Muscle of arm (tissue), 12 donors: Measurements from ENCODE around the gene CCR2. TPM values are rescaled to one million over a fixed set of nuclear protein-coding genes. Genes with fewer than 3 reads are reported as not detected.
"Not testable (repeated sequence)": the region's sequence is repeated elsewhere in the genome, so short reads cannot be mapped to it uniquely, and the experiment has no call there.

ENCODE experiments used
- DNase-seq: peaks from one replicate; pipeline ENCODE4 v3.0.0-alpha.2; 2013
- polyA plus RNA-seq, 12 donors: library from polyadenylated mRNA; unstranded; fragments of 120-200 nt; gene quantifications; one replicate each; pipeline ENCODE4 v1.2.1, GENCODE V29; 2013; ENCODE audit not compliant: insufficient read length in 12 of 12

The CCR2 gene
- polyA plus RNA-seq, 12 donors = 0.48 to 2.8 (median 0.82) TPM; not detected in 2

DNA sequence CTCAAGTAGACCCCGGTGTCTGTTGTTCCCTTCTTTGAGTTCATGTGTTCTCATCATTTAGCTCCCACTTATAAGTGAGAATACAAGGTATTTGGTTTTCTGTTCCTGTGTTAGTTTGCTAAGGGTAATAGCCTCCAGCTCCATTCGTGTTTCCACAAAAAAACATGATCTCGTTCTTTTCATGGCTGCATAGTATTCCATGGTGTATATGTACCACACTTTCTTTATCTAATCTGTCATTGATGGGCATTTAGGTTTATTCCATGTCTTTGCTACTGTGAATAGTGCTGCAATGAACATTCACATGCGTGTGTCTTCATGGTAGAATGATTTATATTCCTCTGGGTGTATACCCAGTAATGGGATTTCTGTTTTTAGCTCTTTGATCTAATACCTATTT, 49.0 kb downstream of the CCR2 start:
- not testable (repeated sequence) for DNase-seq

- DNase-seq = no peak
These were observed 51.5 kb downstream of the CCR2 start for GRCh38 chr3:46405301-46406019.

DNA sequence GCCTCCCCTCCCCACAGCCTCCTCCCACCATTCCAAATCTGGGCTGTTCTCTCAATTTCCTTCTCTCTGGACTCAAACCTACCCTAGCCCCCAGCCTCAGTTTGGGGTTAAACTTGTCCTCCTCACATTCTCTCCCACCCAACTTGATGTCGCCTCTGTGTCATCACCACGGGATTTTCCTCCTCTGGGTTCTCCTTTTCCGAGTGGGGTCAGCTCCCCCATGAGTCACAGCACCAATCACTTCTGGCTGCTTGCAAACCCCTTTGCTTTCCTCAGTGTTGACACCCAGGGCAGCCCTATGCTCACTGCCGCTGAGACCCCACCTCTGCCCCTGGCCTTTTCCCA, 52.5 kb downstream of the CCR2 start:
- no peak for DNase-seq

GRCh38 chr3:46406788-46407611, 53.1 kb downstream of the CCR2 start, which contains the start of the genes CCR5AS and CCRL2:
Gene CCR5AS (minus strand): TSS chr3:46407066.
Gene CCRL2 (plus strand): TSS chr3:46407259. CDS start chr3:46408080, 821 bp downstream.
- DNase-seq = no peak

- DNase-seq = no peak
These were observed 54.1 kb downstream of the CCR2 start for GRCh38 chr3:46407970-46408369.

DNA sequence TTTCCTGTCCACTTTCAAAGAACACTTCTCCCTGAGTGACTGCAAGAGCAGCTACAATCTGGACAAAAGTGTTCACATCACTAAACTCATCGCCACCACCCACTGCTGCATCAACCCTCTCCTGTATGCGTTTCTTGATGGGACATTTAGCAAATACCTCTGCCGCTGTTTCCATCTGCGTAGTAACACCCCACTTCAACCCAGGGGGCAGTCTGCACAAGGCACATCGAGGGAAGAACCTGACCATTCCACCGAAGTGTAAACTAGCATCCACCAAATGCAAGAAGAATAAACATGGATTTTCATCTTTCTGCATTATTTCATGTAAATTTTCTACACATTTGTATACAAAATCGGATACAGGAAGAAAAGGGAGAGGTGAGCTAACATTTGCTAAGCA, 54.9 kb downstream of the CCR2 start:
- no peak for DNase-seq

- no peak for DNase-seq
These were observed 56.0 kb downstream of the CCR2 start for GRCh38 chr3:46409739-46410489.

Other genes starting within 250 kb of the CCR2 start
- 1 to 10 TPM in 11 of 12 donors, not detected in 1; 1.8 to 4.3 (median 3.6) TPM for gene CCR1, start 145.8 kb upstream of the CCR2 start, polyA plus RNA-seq
- under 1 TPM in 4 of 12 donors, not detected in 8; 0.11 to 0.39 (median 0.26) TPM for gene CCR3, start 111.7 kb upstream of the CCR2 start, polyA plus RNA-seq
- under 1 TPM in 10 of 12 donors, not detected in 2; 0.25 to 0.73 (median 0.33) TPM for gene CCR5, start 16.8 kb downstream of the CCR2 start, polyA plus RNA-seq
- gene CCRL2, start 53.1 kb downstream of the CCR2 start, polyA plus RNA-seq = under 1 TPM in 10 of 12 donors, not detected in 2; 0.27 to 0.83 (median 0.53) TPM
- 1 to 10 TPM in 10 of 12 donors, not detected in 2; 1.0 to 6.1 (median 1.9) TPM for gene LTF, start 110.8 kb downstream of the CCR2 start, polyA plus RNA-seq
- gene RTP3, start 143.9 kb downstream of the CCR2 start, polyA plus RNA-seq = under 1 TPM in 1 of 12 donors, not detected in 11; 0.09 TPM
- 1 to 10 TPM in 11 of 12 donors, not detected in 1; 2.2 to 6.6 (median 4.2) TPM for gene LRRC2, start 212.2 kb downstream of the CCR2 start, polyA plus RNA-seq